Measurements from ENCODE around the gene GULP1.

The GULP1 gene

GRCh38 chr2:188291142-188291616, 495 bp upstream of the GULP1 start:
- H3K4me3 ChIP-seq (ENCODE audit: low read length), result no peak overlapping the region
- TF ChIP-seq CTCF (IDR thresholded peaks at IDR 0.05; ENCODE audit: low read depth, low read length, poor library complexity, severe bottlenecking) (no peak), EZH2phosphoT487 (IDR thresholded peaks at IDR 0.05; ENCODE audit: borderline replicate concordance, low read length) (no peak)
- H3K4me2 ChIP-seq (ENCODE audit: low read length), result no peak overlapping the region
- peaks cover 2% of the 10 kb centered on the region; the same call in 1 of the 2 replicates for H3K9me3 ChIP-seq (ENCODE audit: control insufficient read depth, insufficient read depth, low read length)
- H4K20me1 ChIP-seq (ENCODE audit: control insufficient read depth, insufficient read depth, low read depth, low read length), result no peaks in the 10 kb centered on the region
- no peaks in the 10 kb centered on the region for H3K79me2 ChIP-seq (ENCODE audit: control insufficient read depth, low read length)
- H3K4me1 ChIP-seq (ENCODE audit: control insufficient read depth, low read length), result no peaks in the 10 kb centered on the region
- H3K27ac ChIP-seq (ENCODE audit: low read depth, low read length), result no peak overlapping the region
- no peaks in the 10 kb centered on the region for H3F3A ChIP-seq (ENCODE audit: control insufficient read depth, insufficient read depth)
- no peaks in the 10 kb centered on the region for H3K9me2 ChIP-seq (replicated peaks; ENCODE audit: control insufficient read depth, low read length)
- no peaks in the 10 kb centered on the region for H3K36me3 ChIP-seq (ENCODE audit: control insufficient read depth, low read length)
- no peaks in the 10 kb centered on the region for H3K27me3 ChIP-seq (ENCODE audit: control insufficient read depth, low read length)

GRCh38 chr2:188292348-188293239, 920 bp downstream of the GULP1 start:
- Histone ChIP-seq H3K36me3 (ENCODE audit: control insufficient read depth, low read length) (no peaks in the 10 kb centered on the region), H3K4me1 (ENCODE audit: control insufficient read depth, low read length) (no peaks in the 10 kb centered on the region), H3K27ac (ENCODE audit: low read depth, low read length) (no peak overlapping the region), H3K9me2 (replicated peaks; ENCODE audit: control insufficient read depth, low read length) (no peaks in the 10 kb centered on the region), H3K79me2 (ENCODE audit: control insufficient read depth, low read length) (no peaks in the 10 kb centered on the region), H3K27me3 (ENCODE audit: control insufficient read depth, low read length) (no peaks in the 10 kb centered on the region), H4K20me1 (ENCODE audit: control insufficient read depth, insufficient read depth, low read depth, low read length) (no peaks in the 10 kb centered on the region), H3K9me3 (ENCODE audit: control insufficient read depth, insufficient read depth, low read length) (peaks cover 2% of the 10 kb centered on the region; the same call in 1 of the 2 replicates), H3K4me3 (ENCODE audit: low read length) (no peak overlapping the region), H3K4me2 (ENCODE audit: low read length) (no peak overlapping the region), H3F3A (ENCODE audit: control insufficient read depth, insufficient read depth) (no peaks in the 10 kb centered on the region)
- TF ChIP-seq CTCF (IDR thresholded peaks at IDR 0.05; ENCODE audit: low read depth, low read length, poor library complexity, severe bottlenecking), result no peak
- TF ChIP-seq EZH2phosphoT487 (IDR thresholded peaks at IDR 0.05; ENCODE audit: borderline replicate concordance, low read length), result no peak

- TF ChIP-seq EZH2phosphoT487 (IDR thresholded peaks at IDR 0.05; ENCODE audit: borderline replicate concordance, low read length) (no peak), CTCF (IDR thresholded peaks at IDR 0.05; ENCODE audit: low read depth, low read length, poor library complexity, severe bottlenecking) (no peak)
- Histone ChIP-seq H3K4me2 (ENCODE audit: low read length) (no peak overlapping the region), H4K20me1 (ENCODE audit: control insufficient read depth, insufficient read depth, low read depth, low read length) (no peaks in the 10 kb centered on the region), H3K9me3 (ENCODE audit: control insufficient read depth, insufficient read depth, low read length) (peaks cover 2% of the 10 kb centered on the region; the same call in 1 of the 2 replicates), H3K27me3 (ENCODE audit: control insufficient read depth, low read length) (no peaks in the 10 kb centered on the region), H3K4me3 (ENCODE audit: low read length) (no peak overlapping the region), H3K79me2 (ENCODE audit: control insufficient read depth, low read length) (no peaks in the 10 kb centered on the region), H3K27ac (ENCODE audit: low read depth, low read length) (no peak overlapping the region), H3F3A (ENCODE audit: control insufficient read depth, insufficient read depth) (no peaks in the 10 kb centered on the region), H3K36me3 (ENCODE audit: control insufficient read depth, low read length) (no peaks in the 10 kb centered on the region), H3K4me1 (ENCODE audit: control insufficient read depth, low read length) (no peaks in the 10 kb centered on the region), H3K9me2 (replicated peaks; ENCODE audit: control insufficient read depth, low read length) (no peaks in the 10 kb centered on the region)
Measured at GRCh38 chr2:188293601-188294351, 2.1 kb downstream of the GULP1 start.
